Epithelial cell of proximal tubule (primary cell): Measurements from ENCODE around the gene CUZD1. TPM values are rescaled to one million over a fixed set of nuclear protein-coding genes. Genes with fewer than 3 reads are reported as not detected.

Experiments
- DNase-seq: peaks from one replicate; pipeline ENCODE4 v3.0.0-alpha.2; 2011; ENCODE audit warnings: low read depth
- H3K4me3 ChIP-seq: 2 replicates; pipeline ENCODE4 v1.5.1; 2011; ENCODE audit warnings: low read depth, mild to moderate bottlenecking, low read length
- total RNA-seq: library from RNA; depleted of rRNA; stranded (reverse); fragments of >200 nt; gene quantifications from 2 replicates; pipeline ENCODE4 v1.2.3, GENCODE V29; 2015
- TF ChIP-seq, protein P1 (sequence below): conservative IDR thresholded peaks from 2 replicates; pipeline ENCODE4 v1.5.1; 2012; ENCODE audit warnings: low read depth, mild to moderate bottlenecking, low read length

Gene CUZD1
- total RNA-seq, 1 donor from 2014 or later, result 1.0 TPM

DNA sequence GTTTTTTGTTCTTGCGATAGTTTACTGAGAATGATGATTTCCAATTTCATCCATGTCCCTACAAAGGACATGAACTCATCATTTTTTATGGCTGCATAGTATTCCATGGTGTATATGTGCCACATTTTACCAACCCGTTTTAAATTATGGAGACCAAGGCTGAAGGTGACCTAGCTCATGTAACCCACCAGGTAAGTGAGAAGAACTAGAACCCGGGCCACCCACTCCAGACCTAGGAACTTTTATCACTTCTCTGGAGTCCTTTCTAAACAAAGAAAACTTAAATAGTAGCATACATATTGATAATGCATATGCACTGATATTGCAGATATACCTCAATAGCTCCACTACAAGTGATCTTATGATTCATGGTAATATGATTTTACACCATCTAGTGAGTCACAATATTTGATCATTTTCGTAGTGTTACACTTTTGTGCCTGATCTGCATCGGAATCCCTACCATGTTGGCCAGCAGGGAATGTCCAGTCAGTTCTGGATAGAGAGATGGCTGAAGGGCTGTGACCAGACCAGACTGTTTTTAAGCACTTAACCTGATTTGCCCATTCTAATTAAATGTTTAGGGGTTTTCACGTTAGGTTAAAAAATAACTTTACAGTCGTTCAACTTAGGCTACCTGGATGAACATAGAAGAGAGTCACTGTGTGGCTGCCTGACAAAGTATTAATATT, 15.2 kb downstream of the CUZD1 start:
- DNase-seq, result no peak
- no peak overlapping the region for H3K4me3 ChIP-seq

DNA sequence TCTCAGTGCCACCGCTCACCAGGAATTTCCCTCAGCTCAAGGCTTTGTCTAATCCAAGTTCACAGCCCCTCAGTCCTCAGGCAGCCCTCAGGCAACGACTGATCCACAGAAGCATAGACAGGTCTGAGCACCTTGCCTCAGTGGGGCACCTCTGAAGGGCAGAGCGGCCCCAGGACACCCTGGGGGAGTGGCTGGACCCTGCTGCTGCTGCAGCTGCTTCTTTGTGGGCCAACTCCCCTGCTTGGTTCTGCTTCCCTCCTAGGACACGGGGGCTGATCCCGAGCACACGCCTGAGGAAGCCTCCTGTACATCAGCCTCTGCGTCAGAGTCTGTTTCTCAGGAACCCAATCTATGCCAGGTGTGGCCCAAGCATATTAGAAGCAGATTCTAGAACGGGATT, 16.2 kb downstream of the CUZD1 start:
- TF ChIP-seq, protein P1, sequence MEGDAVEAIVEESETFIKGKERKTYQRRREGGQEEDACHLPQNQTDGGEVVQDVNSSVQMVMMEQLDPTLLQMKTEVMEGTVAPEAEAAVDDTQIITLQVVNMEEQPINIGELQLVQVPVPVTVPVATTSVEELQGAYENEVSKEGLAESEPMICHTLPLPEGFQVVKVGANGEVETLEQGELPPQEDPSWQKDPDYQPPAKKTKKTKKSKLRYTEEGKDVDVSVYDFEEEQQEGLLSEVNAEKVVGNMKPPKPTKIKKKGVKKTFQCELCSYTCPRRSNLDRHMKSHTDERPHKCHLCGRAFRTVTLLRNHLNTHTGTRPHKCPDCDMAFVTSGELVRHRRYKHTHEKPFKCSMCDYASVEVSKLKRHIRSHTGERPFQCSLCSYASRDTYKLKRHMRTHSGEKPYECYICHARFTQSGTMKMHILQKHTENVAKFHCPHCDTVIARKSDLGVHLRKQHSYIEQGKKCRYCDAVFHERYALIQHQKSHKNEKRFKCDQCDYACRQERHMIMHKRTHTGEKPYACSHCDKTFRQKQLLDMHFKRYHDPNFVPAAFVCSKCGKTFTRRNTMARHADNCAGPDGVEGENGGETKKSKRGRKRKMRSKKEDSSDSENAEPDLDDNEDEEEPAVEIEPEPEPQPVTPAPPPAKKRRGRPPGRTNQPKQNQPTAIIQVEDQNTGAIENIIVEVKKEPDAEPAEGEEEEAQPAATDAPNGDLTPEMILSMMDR, result no peak
- no peak overlapping the region for H3K4me3 ChIP-seq
- no peak for DNase-seq

More for the DNA sequence above, 15.2 kb downstream of the CUZD1 start:
- TF ChIP-seq, protein P1, result no peak

DNA sequence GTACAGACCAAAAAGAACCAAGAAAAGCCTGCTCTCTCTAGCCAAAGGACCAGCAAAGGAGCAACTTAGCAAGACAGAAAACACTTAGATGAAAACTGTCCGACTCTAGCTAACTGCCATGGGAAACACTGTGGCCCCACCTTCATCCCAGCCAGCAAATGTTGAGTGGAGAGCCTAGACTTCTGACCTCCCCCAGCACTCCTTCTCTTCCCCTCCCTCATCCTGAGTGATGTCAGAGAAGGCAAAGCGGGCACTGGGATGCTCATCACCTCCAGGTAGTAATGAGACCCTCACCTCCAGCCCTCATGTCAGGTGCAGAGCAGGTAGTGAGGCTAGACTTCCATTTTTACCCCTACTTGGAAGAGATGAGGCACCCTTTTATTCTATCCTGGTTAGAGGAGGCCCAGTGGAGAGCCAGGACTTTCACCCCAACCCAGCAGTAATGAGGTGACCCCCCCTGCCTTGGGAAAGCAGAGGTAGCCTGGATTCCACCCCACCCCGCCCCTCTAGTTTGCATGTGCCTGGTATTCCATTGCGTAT, 16.9 kb downstream of the CUZD1 start:
- TF ChIP-seq, protein P1, result no peak
- H3K4me3 ChIP-seq, result no peak overlapping the region
- DNase-seq, result no peak

DNA sequence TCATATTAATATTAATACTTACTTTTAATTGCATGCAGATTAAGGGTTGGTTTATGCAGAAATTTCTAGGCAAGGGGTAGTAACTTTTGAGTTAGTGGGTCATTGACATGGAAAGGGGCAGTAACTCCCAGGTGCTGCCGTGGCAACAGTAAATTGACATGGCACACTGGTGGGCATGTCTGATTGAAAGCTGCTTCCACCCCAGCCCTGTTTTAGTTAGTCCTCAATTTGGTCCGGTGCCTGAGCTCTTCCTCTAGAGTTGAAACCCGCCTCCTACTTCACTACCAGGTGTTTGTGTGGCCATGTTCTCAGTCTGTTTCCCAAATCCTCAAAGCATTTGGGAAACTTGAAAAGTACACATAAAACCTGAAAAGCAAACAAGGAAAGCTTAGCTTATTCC, 18.4 kb downstream of the CUZD1 start:
- DNase-seq, result no peak
- TF ChIP-seq, protein P1, result no peak
- H3K4me3 ChIP-seq, result no peak overlapping the region

DNA sequence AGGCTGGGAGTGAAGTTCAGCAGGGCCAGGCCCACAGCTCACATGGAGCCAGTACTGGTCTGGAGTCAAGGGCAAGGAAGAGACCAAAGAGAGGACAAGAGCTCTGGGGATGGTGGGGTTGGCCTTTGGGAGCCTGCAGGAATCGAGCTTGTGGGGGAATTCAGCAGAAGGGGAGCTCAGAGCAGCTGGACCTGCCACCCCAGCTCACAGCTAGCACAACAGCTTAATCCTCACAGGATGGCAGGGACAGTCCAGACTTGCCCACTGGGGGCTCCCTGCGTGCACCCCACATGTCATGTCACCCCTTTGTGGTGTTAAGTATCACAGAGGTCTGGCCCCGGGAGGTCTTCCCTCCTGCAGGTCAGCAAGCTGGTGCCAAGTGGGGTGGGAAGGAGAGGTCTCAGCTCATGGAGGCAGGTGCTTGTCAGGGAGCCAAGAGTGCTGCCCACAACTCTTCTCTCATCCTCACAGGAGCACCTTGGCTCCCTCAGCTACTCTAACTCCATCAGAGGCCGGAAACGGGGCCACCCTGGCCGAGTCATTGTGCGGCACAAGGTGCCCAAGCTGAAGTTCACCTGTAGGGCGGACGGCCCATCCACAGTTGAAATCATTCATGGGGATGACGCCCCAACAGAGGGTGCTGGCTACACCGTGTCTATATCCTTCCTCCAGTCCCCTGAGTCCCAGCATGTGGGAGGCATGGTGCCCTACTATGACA, 22.5 kb downstream of the CUZD1 start:
- H3K4me3 ChIP-seq, result no peak overlapping the region
- TF ChIP-seq, protein P1, result no peak
- no peak for DNase-seq

DNA sequence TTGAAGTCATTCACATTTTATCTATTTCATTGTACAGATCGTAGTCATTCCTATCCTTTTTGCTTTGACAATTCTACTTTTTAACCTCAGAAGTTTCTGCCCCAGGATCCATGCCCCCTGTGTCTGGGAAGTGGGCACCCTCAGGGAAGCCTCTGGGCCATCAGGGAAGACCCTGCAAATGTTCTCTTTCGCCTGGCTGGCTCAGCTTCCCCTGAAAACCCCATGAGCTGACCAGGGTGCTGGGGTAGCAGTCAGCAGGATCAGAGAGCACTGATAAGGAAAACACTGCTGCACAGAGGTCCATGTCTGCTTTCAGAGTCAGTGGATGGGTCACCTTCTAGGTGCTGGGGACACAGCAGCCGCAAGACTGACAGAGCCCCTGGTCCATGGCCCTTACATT, 23.8 kb downstream of the CUZD1 start:
- no peak for DNase-seq
- no peak overlapping the region for H3K4me3 ChIP-seq
- TF ChIP-seq, protein P1, result no peak
